A549 treated with dexamethasone at 1 μM for 4 hours (cell line): ENCODE measurements around the gene ATP5MC2. TPM values are rescaled to one million over a fixed set of nuclear protein-coding genes. Genes with fewer than 3 reads are reported as not detected.

Source experiments
- total RNA-seq: library from RNA; stranded (reverse); fragments of 200-300 nt; extraction: Qiagen RNA extraction; gene quantifications from 5 replicates; pipeline ENCODE4 v1.2.3, GENCODE V29; 2022

The ATP5MC2 gene
- total RNA-seq = 594 to 691 TPM (median 622 TPM) in 5 replicates

DNA sequence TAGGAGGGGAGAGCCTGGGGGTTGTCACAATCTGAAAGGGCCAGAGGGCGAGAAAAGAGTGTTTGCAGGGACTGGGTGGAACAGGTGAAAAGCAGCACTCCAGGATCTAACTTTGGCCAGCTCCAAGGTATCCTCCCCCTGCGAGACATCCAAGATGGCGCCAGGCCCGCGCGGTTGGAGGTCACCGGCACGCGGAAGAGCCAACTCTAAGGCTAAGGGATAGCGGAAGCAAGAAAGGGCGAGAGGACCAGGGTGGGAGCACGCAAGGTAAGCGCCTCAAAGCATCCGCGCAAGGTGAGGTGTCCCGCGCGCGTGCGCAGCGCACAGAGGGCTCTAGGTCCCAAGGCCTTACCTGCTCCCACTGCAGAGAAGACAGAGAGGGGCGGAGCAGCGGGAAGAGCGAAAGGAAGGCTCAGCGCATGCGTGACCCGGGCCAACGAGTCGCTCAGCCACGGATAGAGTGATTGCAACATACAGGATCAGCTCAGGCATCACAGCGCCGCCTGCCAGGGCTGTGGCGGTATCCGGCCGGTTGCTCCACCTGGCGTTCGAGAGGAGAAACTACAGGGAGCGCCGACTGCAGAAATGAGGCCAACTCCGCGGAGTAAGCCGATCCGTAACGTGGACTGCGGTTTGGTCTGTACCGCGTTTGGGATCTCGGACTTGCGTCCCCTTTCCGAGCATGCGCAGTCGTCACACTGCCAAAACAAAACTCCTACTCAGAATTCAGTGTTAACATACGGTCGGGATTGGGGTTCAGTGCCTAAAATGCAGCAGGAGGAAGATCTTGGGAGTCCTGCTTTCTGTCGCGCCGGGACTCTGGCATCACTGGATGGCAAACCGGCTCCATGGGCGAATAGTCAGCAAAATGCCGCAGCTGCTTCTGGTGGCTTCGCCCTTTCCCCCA, at the start of gene ATP5MC2:
Gene ATP5MC2, minus strand, starts transcription at position 383 of the 907 bp plus-strand sequence. CDS start 3,469 bp downstream, outside the sequence.

DNA sequence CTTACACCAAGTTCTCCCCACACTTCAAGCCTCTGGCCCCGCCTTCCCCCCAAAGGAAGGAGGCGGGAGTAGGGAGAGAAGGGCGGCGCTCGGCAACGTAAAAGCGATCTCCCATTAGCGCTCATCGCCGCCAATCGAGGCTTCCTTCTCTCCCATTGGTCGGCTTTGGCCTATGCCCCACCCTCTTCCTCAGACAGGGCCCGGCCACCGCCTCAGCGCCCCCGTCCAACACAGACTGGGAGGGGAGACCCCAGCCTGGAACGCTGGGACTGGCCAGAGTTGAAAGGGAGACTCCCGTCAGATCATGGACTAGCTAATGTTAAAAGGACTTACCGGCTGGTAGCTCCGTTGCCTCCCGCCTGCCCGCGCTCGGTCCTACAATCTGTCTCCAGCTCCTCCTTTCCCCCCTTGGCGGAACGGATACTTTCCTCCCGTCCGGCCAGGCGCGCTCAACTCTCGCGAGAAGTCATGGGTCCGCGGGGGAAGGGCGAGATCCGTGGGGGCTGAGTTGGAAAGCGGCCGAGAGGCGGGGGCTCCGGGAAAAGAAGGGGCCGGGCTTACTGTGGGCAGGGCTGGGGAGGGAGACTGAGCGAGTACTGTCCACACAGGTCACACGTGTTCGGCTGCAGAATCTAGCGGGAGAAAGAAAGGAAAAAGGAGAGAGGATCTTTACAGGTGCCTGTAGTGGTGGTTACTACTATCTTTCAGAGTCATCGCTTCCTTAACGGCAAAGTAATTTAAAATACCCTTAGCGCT, 49.8 kb downstream of the ATP5MC2 start, which contains the start of gene ATF7:
Gene ATF7, minus strand, starts transcription at position 437 of the 756 bp plus-strand sequence. CDS start 25,382 bp downstream, outside the sequence.

Other genes starting within 250 kb of the ATP5MC2 start
- 259 to 339 TPM (median 309 TPM) in 5 replicates for gene PRR13, start 234.3 kb downstream of the ATP5MC2 start, total RNA-seq
- 586 to 707 TPM (median 684 TPM) in 5 replicates for gene PCBP2, start 224.0 kb downstream of the ATP5MC2 start, total RNA-seq
- gene MAP3K12, start 176.6 kb downstream of the ATP5MC2 start, total RNA-seq = 6.9 to 13.5 TPM (median 10.7 TPM) in 5 replicates
- 41.3 to 53.0 TPM (median 46.1 TPM) in 5 replicates for gene TARBP2, start 174.8 kb downstream of the ATP5MC2 start, total RNA-seq
- gene NPFF, start 168.6 kb downstream of the ATP5MC2 start, total RNA-seq = not detected in 5 replicates
- gene ATF7, start 49.7 kb downstream of the ATP5MC2 start, total RNA-seq = 18.1 to 20.9 TPM (median 20.0 TPM) in 5 replicates
- gene CALCOCO1, start 51.4 kb upstream of the ATP5MC2 start, total RNA-seq = 17.1 to 21.7 TPM (median 17.4 TPM) in 5 replicates
- gene CISTR, start 75.9 kb upstream of the ATP5MC2 start, total RNA-seq = not detected in 5 replicates